IMR-90 (cell line): ENCODE results near the gene RGS13. TPM values are rescaled to one million over a fixed set of nuclear protein-coding genes. Genes with fewer than 3 reads are reported as not detected.

Experiments used
- ATAC-seq: fragments of 200-7000 bp; cut with Tn5 transposase; 2 replicates; pipeline ENCODE4 v1.9.1; 2020; ENCODE audit warnings: low read depth, mild to moderate bottlenecking, moderate library complexity
- Bru-seq: library from RNA; stranded (reverse); fragments of 400-500 nt; gene quantifications from one replicate; lab custom pipeline; 2021; lab: Mats Ljungman, UMichigan
- BruChase-seq, 2 experiments: library from RNA; stranded (reverse); fragments of 400-500 nt; gene quantifications; one replicate each; lab custom pipeline; 2021; lab: Mats Ljungman, UMichigan
- BruUV-seq: library from RNA; stranded (reverse); fragments of 400-500 nt; replicated peaks from 2 replicates; lab custom pipeline; 2021; lab: Mats Ljungman, UMichigan
- CTCF ChIA-PET: fragments of 300-600 bp; formaldehyde crosslinking; extraction: SDS; loops from one replicate; lab custom pipeline; 2021; ENCODE audit warnings: antibody characterized with exemption; lab: Yijun Ruan, JAX
- POLR2A ChIA-PET: fragments of 300-600 bp; sonication (Branson Sonifier 250); formaldehyde crosslinking; loops from one replicate; lab custom pipeline; 2022; ENCODE audit warnings: antibody characterized with exemption; ENCODE audit not compliant: unreplicated experiment; lab: Charles Lee
- DNase-seq: peaks from one replicate; pipeline ENCODE4 v3.0.0; 2013
- H2AFZ ChIP-seq: replicated peaks from 2 replicates; pipeline ENCODE3; 2013; ENCODE audit warnings: low read length, mild to moderate bottlenecking; ENCODE audit not compliant: poor library complexity
- H2AK5ac ChIP-seq: 2 replicates; pipeline ENCODE4 v1.6.1; 2013; ENCODE audit warnings: low read depth, low read length, inconsistent platforms
- H2AK9ac ChIP-seq: replicated peaks from 2 replicates; pipeline ENCODE3; 2013; ENCODE audit warnings: mild to moderate bottlenecking, low read depth, low read length, moderate library complexity; ENCODE audit not compliant: poor library complexity
- H2BK120ac ChIP-seq: 2 replicates; pipeline ENCODE4 v1.6.1; 2013; ENCODE audit warnings: low read depth, low read length, inconsistent platforms
- H2BK15ac ChIP-seq: 3 replicates; pipeline ENCODE4 v1.6.1; 2013; ENCODE audit warnings: low read depth, low read length, inconsistent platforms
- H2BK20ac ChIP-seq: 2 replicates; pipeline ENCODE4 v1.6.1; 2013; ENCODE audit warnings: low read depth, mild to moderate bottlenecking, inconsistent platforms, low read length, moderate library complexity
- H2BK5ac ChIP-seq: 2 replicates; pipeline ENCODE4 v1.6.1; 2013; ENCODE audit warnings: mild to moderate bottlenecking, low read depth, low read length, inconsistent platforms; ENCODE audit not compliant: poor library complexity, severe bottlenecking
- H3K14ac ChIP-seq: replicated peaks from 2 replicates; pipeline ENCODE4 v1.6.1; 2013; ENCODE audit warnings: low read depth, low read length, inconsistent platforms
- H3K18ac ChIP-seq: 2 replicates; pipeline ENCODE4 v1.6.1; 2013; ENCODE audit warnings: low read depth, low read length, control low read depth
- H3K23ac ChIP-seq: 2 replicates; pipeline ENCODE4 v1.6.1; 2013; ENCODE audit warnings: low read depth, low read length, inconsistent platforms
- H3K27ac ChIP-seq: 2 replicates; pipeline ENCODE4 v1.5.1; 2013; ENCODE audit warnings: mild to moderate bottlenecking, control low read depth, low read length; ENCODE audit not compliant: insufficient read depth
- H3K27me3 ChIP-seq: 2 replicates; pipeline ENCODE4 v1.6.1; 2013; ENCODE audit warnings: low read length; ENCODE audit not compliant: control insufficient read depth, insufficient read depth
- H3K36me3 ChIP-seq: 2 replicates; pipeline ENCODE4 v1.6.1; 2013; ENCODE audit warnings: low read length, mixed read lengths; ENCODE audit not compliant: control insufficient read depth, insufficient read depth
- H3K4ac ChIP-seq: 2 replicates; pipeline ENCODE4 v1.6.1; 2013; ENCODE audit warnings: low read depth, low read length, inconsistent platforms
- H3K4me1 ChIP-seq: 2 replicates; pipeline ENCODE4 v1.6.1; 2013; ENCODE audit warnings: low read length, mixed read lengths; ENCODE audit not compliant: control insufficient read depth, insufficient read depth
- H3K4me2 ChIP-seq: 2 replicates; pipeline ENCODE4 v1.6.1; 2013; ENCODE audit warnings: low read depth, mild to moderate bottlenecking, control low read depth, low read length, moderate library complexity
- H3K4me3 ChIP-seq: 2 replicates; pipeline ENCODE4 v1.5.1; 2013; ENCODE audit warnings: low read depth, mild to moderate bottlenecking, control low read depth, low read length, moderate library complexity; ENCODE audit not compliant: insufficient read depth
- H3K56ac ChIP-seq: 2 replicates; pipeline ENCODE4 v1.6.1; 2013; ENCODE audit warnings: low read length, inconsistent platforms; ENCODE audit not compliant: insufficient read depth; ENCODE audit errors: extremely low read depth
- H3K79me1 ChIP-seq, 2 experiments: 2 replicates each; pipeline ENCODE4 v1.6.1; 2013; ENCODE audit warnings: low read length in 2 of 2, inconsistent platforms in 1 of 2, low read depth in 1 of 2
- H3K9ac ChIP-seq: 2 replicates; pipeline ENCODE4 v1.6.1; 2013; ENCODE audit warnings: low read depth, low read length, control low read depth
- H3K9me1 ChIP-seq: 2 replicates; pipeline ENCODE4 v1.6.1; 2013; ENCODE audit warnings: low read length, inconsistent platforms; ENCODE audit not compliant: insufficient read depth
- H3K9me3 ChIP-seq: 2 replicates; pipeline ENCODE4 v1.6.1; 2013; ENCODE audit warnings: low read length; ENCODE audit not compliant: control insufficient read depth, insufficient read depth
- H4K20me1 ChIP-seq: 2 replicates; pipeline ENCODE4 v1.6.1; 2013; ENCODE audit warnings: low read length, inconsistent platforms; ENCODE audit not compliant: insufficient read depth
- H4K5ac ChIP-seq: 2 replicates; pipeline ENCODE4 v1.6.1; 2013; ENCODE audit warnings: mild to moderate bottlenecking, low read depth, low read length, control low read depth
- H4K8ac ChIP-seq, 2 experiments: 2 replicates each; pipeline ENCODE4 v1.6.1; 2013; ENCODE audit warnings: low read depth in 2 of 2, low read length in 2 of 2, control low read depth in 1 of 2, inconsistent platforms in 1 of 2
- H4K91ac ChIP-seq: 2 replicates; pipeline ENCODE4 v1.6.1; 2013; ENCODE audit warnings: low read depth, low read length, inconsistent platforms; ENCODE audit not compliant: insufficient read depth
- BHLHE40 ChIP-seq: fragments of 150-350 bp; IDR thresholded peaks from 2 replicates; pipeline ENCODE4 v1.6.1; 2016; ENCODE audit warnings: mild to moderate bottlenecking, low read depth, low read length
- CHD1 ChIP-seq: IDR thresholded peaks from 2 replicates; pipeline ENCODE4 v1.6.1; 2012; ENCODE audit warnings: low read depth, low read length, improper control_type of control experiment
- MAFK ChIP-seq: IDR thresholded peaks from 2 replicates; pipeline ENCODE4 v1.6.1; 2012; ENCODE audit warnings: low read depth, low read length, improper control_type of control experiment
- MXI1 ChIP-seq: IDR thresholded peaks from 2 replicates; pipeline ENCODE4 v1.6.1; 2012; ENCODE audit warnings: low read depth, mild to moderate bottlenecking, low read length, moderate library complexity, borderline replicate concordance
- NFE2L2 ChIP-seq: fragments of 150-350 bp; IDR thresholded peaks from 2 replicates; pipeline ENCODE4 v1.6.1; 2016; ENCODE audit warnings: low read depth, mild to moderate bottlenecking, low read length
- POLR2A ChIP-seq: IDR thresholded peaks from 2 replicates; pipeline ENCODE4 v1.6.1; 2012; ENCODE audit warnings: mild to moderate bottlenecking, low read depth, low read length
- RAD21 ChIP-seq: IDR thresholded peaks from 2 replicates; pipeline ENCODE4 v1.6.1; 2012; ENCODE audit warnings: low read length, improper control_type of control experiment
- RCOR1 ChIP-seq: IDR thresholded peaks from 2 replicates; pipeline ENCODE4 v1.6.1; 2012; ENCODE audit warnings: mild to moderate bottlenecking, low read length, improper control_type of control experiment; ENCODE audit not compliant: insufficient replicate concordance
- RFX5 ChIP-seq: IDR thresholded peaks from 2 replicates; pipeline ENCODE4 v1.8.0; 2012; ENCODE audit warnings: low read depth, mild to moderate bottlenecking, low read length, moderate library complexity
- USF2 ChIP-seq: fragments of 150-350 bp; IDR thresholded peaks from 2 replicates; pipeline ENCODE4 v1.6.1; 2017; ENCODE audit warnings: mild to moderate bottlenecking, antibody characterized with exemption, low read length, low read depth
- WGBS, 2 experiments: methylation state at CpG; one replicate each; pipeline versions ENCODE4 v1.1.5 to v1.1.7; 2013; ENCODE audit warnings: missing lambda C conversion rate in 2 of 2; ENCODE audit not compliant: insufficient read length in 1 of 2; ENCODE audit errors: extremely low coverage in 2 of 2; 5-methylcytosine and 5-hydroxymethylcytosine counted together
- dilution Hi-C: fragments of 300-500 bp; cut with HindIII; formaldehyde crosslinking; loops from one replicate; pipeline ENCODE4 v1.14.3; 2018; ENCODE audit warnings: low sequenced_read_pairs; ENCODE audit not compliant: unreplicated experiment
- in situ Hi-C: fragments of 300-500 bp; cut with MboI; formaldehyde crosslinking; loops from 3 replicates; pipeline ENCODE4 v1.14.3; 2019; ENCODE audit warnings: low sequenced_read_pairs, inconsistent platforms, mixed read lengths
- intact Hi-C: fragments of 100-400 bp; cut with micrococcal nuclease; formaldehyde crosslinking; loops from 2 replicates; pipeline ENCODE4 v1.10.0; 2022
- long read RNA-seq: library from polyadenylated mRNA; unstranded; transcript quantifications from one replicate; pipeline ENCODE4 v2.0.0, GENCODE V29; 2021; ENCODE audit not compliant: unreplicated experiment
- polyA plus RNA-seq, 3 experiments: library from polyadenylated mRNA; depleted of rRNA; stranded (reverse); fragments of >200 nt; gene quantifications; 2 replicates each; pipeline ENCODE4 v1.2.3, GENCODE V29; 2012; ENCODE audit warnings: low replicate concordance in 1 of 3
- total RNA-seq: library from RNA; depleted of rRNA; stranded (reverse); fragments of >200 nt; gene quantifications from 2 replicates; pipeline ENCODE4 v1.2.3, GENCODE V29; 2012; rRNA removed

The RGS13 gene
- not detected in 2 replicates for total RNA-seq
- not detected in 2 replicates for polyA plus RNA-seq (2012; rRNA removed)
- polyA plus RNA-seq (2012; cell fraction: cytosol; rRNA removed): not detected in 2 replicates
- not detected in 2 replicates for polyA plus RNA-seq (2012; cell fraction: nucleus; rRNA removed; ENCODE audit: low replicate concordance)
- Bru-seq, nascent RNA: not detected
- not detected for BruChase-seq, experiment 1, labeled RNA remaining after a 6-hour chase
- not detected for BruChase-seq, experiment 2, labeled RNA remaining after a 2-hour chase
- long read RNA-seq: 0 reads

- Histone ChIP-seq H3K4me1 (peaks cover 9% of the 10 kb centered on the region), H4K20me1 (no peaks in the 10 kb centered on the region), H3K9me3 (no peaks in the 10 kb centered on the region), H3K27ac (no peak within 1 kb of the TSS), H2BK15ac (no peak within 1 kb of the TSS), H2AFZ (no peak within 1 kb of the TSS), H4K8ac (0 out of 4 replicates have a peak within 1 kb of the TSS, but pooled peaks of 1 of the 2 experiments have one; percentile 9), H2BK20ac (no peak within 1 kb of the TSS), H2BK120ac (peak within 1 kb of the TSS; percentile 27; the same call in 1 of the 2 replicates), H2AK5ac (0 out of 2 replicates have a peak within 1 kb of the TSS, but pooled peaks have one; percentile 11), H2BK5ac (no peak within 1 kb of the TSS), H2AK9ac (no peak within 1 kb of the TSS), H3K79me1 (no peaks in the 10 kb centered on the region), H3K36me3 (no peaks in the 10 kb centered on the region), H3K9me1 (peaks cover 3% of the 10 kb centered on the region; the same call in 1 of the 2 replicates), H3K23ac (no peak within 1 kb of the TSS), H3K9ac (no peak within 1 kb of the TSS), H3K18ac (peak within 1 kb of the TSS; percentile 72; the same call in 1 of the 2 replicates), H3K14ac (no peak within 1 kb of the TSS), H3K4ac (no peak within 1 kb of the TSS), H3K56ac (no peak within 1 kb of the TSS), H3K4me3 (no peak within 1 kb of the TSS), H4K91ac (peak within 1 kb of the TSS; percentile 17; the same call in 1 of the 2 replicates), H3K27me3 (no peaks in the 10 kb centered on the region), H4K5ac (peak within 1 kb of the TSS; percentile 55; the same call in 1 of the 2 replicates), H3K4me2 (no peak within 1 kb of the TSS)
- no peak for ATAC-seq
- no peak for TF ChIP-seq RAD21
- TF ChIP-seq USF2: no peak
- no peak for TF ChIP-seq CHD1
- no peak for TF ChIP-seq BHLHE40
- TF ChIP-seq RFX5: no peak
- no peak for TF ChIP-seq MXI1
- TF ChIP-seq RCOR1: no peak
- TF ChIP-seq NFE2L2: no peak
- no peak for TF ChIP-seq POLR2A
- no peak for TF ChIP-seq MAFK
- WGBS, 2 experiments: no CpG with 5 or more reads among the region's 4 CpGs
- no peak for DNase-seq
- dilution Hi-C loops (no loop called here), intact Hi-C loops (no loop called here), in situ Hi-C loops (no loop called here)
- ChIA-PET POLR2A (no interaction called here), CTCF (no interaction called here)
- BruUV-seq: no TSS peak
Measured at GRCh38 chr1:192635939-192636338, at the start of gene RGS13. Gene RGS13 (plus strand): TSS chr1:192636147. CDS start chr1:192644335, 8,188 bp downstream.
